Cardiac fibroblast (primary cell): ENCODE data around the gene OR4D1.

Experiments
- DNase-seq, 2 donors: peaks; one replicate each; pipeline versions ENCODE4 v3.0.0 to v3.0.0-alpha.2; 2010; ENCODE audit warnings: low read depth in 2 of 2
- H3K4me3 ChIP-seq, 2 donors: replicated peaks in 1 of 2; 1 replicate in 1 of 2; 2 replicates in 1 of 2; pipeline ENCODE4 v1.5.1; 2011; ENCODE audit warnings: low read depth in 2 of 2, low read length in 2 of 2, mild to moderate bottlenecking in 2 of 2, moderate library complexity in 1 of 2
- TF ChIP-seq, protein P1 (sequence below): IDR thresholded peaks from one replicate; pipeline ENCODE4 v1.5.1; 2011; ENCODE audit warnings: low read depth, mild to moderate bottlenecking, low read length, inconsistent platforms

Gene OR4D1

DNA sequence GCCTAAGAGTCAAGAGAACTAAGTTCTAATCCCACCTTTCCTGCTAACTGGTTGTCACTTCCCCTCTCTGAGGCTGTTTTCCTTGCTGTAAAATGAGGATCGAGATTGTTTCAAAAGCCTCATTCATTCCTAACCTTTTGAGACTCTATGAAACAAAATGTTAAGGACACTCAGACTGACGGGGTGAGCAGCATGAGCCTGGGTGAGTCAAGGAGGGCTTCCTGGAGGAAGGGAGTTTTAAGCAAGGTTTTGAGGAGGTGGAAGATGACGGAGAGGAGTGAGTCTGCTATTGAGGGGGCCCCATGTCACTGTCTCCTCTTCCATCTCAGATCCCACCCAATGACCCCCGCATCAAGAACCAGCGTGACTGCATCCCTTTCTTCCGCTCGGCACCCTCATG, 48.4 kb downstream of the OR4D1 start:
- no peak for DNase-seq
- H3K4me3 ChIP-seq: no peak overlapping the region
- TF ChIP-seq, protein P1, sequence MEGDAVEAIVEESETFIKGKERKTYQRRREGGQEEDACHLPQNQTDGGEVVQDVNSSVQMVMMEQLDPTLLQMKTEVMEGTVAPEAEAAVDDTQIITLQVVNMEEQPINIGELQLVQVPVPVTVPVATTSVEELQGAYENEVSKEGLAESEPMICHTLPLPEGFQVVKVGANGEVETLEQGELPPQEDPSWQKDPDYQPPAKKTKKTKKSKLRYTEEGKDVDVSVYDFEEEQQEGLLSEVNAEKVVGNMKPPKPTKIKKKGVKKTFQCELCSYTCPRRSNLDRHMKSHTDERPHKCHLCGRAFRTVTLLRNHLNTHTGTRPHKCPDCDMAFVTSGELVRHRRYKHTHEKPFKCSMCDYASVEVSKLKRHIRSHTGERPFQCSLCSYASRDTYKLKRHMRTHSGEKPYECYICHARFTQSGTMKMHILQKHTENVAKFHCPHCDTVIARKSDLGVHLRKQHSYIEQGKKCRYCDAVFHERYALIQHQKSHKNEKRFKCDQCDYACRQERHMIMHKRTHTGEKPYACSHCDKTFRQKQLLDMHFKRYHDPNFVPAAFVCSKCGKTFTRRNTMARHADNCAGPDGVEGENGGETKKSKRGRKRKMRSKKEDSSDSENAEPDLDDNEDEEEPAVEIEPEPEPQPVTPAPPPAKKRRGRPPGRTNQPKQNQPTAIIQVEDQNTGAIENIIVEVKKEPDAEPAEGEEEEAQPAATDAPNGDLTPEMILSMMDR: no peak

DNA sequence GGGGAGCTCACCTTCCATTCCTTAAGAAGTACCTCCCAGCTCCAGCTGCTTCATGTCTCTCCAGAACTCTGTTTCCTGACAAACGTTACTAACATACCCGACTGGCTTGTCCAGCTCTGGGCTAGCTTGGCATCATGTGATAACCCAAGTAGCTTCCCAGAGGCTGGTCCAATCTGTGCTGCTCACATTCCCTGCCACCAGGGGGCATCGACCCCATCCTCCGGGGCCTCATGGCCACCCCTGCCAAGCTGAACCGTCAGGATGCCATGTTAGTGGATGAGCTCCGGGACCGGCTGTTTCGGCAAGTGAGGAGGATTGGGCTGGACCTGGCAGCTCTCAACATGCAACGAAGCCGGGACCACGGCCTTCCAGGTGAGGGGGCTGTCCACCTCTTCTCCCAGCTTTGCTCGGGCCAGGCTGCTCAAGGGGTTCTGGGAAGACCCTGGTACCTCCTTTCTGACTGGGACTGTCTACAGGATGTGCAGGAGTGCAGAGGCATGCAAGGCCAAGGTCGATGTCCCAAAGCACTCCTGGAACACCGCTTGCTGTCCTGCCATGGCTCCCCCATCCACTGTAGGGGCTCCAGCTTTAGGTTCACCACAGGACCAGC, 51.9 kb downstream of the OR4D1 start:
- DNase-seq: peak; percentile 35 to 59
- TF ChIP-seq, protein P1: peak; percentile 68
- H3K4me3 ChIP-seq: no peak overlapping the region

DNA sequence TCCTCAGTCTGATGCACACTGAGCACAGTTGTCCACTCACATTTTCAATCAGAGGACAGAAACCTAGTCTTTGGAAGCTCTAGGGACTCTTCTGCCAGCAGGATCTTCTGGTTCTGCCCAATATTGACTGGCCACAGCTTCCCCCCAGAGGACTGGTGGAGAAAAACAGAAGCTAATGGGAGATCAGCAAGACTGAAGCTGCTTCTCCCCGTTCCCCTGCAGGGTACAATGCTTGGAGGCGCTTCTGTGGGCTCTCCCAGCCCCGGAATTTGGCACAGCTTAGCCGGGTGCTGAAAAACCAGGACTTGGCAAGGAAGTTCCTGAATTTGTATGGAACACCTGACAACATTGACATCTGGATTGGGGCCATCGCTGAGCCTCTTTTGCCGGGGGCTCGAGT, 54.7 kb downstream of the OR4D1 start:
- H3K4me3 ChIP-seq: no peak overlapping the region
- DNase-seq: no peak

DNA sequence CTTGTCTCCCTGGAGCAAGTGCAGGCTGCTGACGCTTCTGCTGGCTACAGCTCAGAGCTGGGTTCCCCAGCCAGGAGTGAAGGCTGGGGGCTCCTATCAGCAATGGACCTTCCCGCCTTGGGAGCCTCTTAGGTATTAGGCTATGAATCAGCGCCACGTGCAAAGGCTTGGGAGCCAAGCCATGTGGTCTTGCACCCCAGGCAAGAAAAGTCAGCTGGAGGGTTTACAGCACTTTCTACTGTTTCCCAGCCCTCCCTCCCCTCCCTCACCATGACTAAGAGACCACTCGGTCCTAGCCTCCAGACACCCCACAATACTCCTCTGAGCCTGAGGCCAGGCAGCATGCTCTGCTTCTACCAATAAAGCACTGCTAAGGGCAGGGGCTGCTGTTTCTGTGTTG, 56.6 kb downstream of the OR4D1 start:
- H3K4me3 ChIP-seq: no peak overlapping the region
- DNase-seq: no peak
- TF ChIP-seq, protein P1: no peak

More for the DNA sequence above, 54.7 kb downstream of the OR4D1 start:
- TF ChIP-seq, protein P1: no peak

DNA sequence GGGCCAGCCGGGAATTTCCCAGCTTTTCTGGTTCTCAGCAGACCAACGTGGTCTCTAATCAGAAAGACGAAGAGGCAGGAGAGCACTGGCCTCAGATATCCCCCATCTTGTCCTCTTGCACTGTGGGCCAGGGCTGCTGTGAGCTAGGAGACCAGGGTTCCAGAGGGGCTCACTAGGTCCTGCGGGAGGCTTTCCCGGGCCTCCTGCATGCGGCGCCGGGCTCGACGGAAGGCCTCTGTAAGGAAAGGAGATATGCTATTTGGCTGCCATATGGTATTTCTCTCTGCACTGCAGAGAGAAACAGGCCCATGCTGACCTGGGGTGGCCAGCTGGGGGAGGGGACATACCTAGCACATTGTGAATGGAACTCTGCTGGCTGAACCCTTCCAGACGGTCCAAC, 57.8 kb downstream of the OR4D1 start:
- TF ChIP-seq, protein P1: no peak
- H3K4me3 ChIP-seq: no peak overlapping the region
- DNase-seq: no peak

DNA sequence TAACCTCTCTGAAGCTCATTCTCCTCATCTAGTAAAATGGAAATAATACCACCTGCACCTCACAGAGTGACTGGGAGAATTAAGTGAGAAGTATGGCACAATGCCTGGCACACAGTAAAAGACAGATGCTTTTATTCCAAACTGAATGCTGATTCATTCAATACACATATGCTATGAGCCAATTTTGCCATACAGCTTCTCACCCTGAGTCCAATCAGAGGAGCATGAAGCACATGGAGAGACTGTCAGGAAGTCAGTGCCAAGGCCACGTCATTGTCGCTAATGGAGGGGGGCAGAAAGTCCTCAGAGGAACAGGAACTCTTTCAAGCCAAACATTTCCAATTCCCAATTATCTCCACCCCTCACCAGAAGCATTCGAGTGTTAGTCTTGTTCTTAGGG, 59.3 kb downstream of the OR4D1 start:
- TF ChIP-seq, protein P1: no peak
- H3K4me3 ChIP-seq: no peak overlapping the region
- DNase-seq: no peak

DNA sequence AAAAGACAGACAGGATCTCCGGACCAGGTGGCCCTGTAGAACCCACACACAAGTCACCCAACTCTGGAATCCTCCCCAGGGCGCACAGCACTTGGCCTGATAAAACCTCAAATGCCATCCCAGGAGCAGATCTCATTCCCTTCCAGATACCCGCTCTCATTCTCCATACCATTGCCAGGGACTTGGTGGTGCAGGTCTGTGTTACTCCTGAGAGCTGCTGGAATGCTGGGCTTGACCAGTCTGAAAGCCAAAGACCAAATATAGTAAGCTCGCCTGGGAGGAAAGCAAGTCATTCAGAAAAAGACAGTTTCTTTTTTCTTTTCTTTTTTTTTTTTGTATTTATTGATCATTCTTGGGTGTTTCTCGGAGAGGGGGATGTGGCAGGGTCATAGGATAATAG, 60.2 kb downstream of the OR4D1 start:
- no peak for DNase-seq
- TF ChIP-seq, protein P1: no peak
- no peak overlapping the region for H3K4me3 ChIP-seq
